DMS 273 (cell line): ENCODE results near the gene VGLL3.

ENCODE experiments used
- DNase-seq: peaks from one replicate; lab custom pipeline; 2025; ENCODE audit not compliant: unreplicated experiment; lab: John Stamatoyannopoulos, UW

The VGLL3 gene

GRCh38 chr3:86951322-86951721, 39.6 kb downstream of the VGLL3 start:
- no peak for DNase-seq

- DNase-seq = no peak
Observed at GRCh38 chr3:86950717-86951116, 40.2 kb downstream of the VGLL3 start.

DNA sequence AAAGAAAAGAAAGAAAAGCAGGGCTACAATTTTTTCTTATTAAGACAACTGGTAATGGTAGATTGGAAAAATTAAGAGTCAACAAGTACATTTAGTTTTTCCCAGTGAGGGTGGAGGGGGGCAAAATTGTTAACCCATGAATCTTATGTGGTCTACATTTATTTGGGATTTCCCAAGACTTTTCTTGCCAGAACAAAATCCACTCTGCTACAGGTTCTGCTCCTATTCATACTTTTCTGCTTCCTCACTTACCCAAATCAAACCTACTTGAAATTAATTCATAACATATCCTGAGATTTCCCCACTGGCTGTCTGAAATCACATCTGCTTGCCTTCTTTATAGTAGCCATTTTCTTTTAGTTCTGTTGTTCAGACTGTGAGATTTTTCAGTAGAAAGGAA, 41.1 kb downstream of the VGLL3 start:
- no peak for DNase-seq

DNA sequence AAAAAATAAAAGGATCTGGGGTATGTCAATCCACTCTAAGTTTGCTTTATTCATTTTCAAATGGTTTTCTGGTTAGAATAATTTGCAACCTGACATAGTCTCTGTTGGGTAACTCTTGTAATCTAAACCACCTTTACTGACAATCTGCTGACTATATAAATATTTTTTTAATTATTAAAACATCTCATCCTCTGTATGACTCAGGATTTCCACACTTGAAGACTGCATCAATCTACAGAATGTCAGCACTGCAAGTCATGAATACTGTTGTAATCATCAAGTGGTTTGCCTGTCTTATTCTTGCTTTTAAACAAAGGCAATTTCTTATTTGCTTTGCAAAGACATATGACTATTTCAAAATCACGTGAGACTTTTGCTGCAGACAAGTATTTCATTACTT, 42.1 kb downstream of the VGLL3 start:
- no peak for DNase-seq

DNA sequence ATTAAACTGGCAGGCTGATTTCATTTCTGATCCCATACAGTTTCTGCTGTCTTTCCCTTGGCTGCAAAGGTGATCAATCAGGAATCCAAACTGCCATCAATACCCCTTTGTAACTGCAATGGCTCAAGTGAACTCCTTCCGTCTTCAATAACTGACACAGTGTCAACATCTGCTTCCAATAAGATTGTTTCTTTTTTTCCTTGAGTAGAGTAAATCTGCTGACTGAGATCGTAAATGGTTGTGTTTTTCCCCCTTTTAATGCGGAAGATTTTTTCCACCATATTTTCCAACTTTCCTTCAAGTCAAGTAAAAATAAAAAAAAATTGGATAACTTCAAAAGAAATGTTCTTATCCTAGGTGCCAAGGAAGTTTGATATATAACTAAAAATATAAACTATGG, 48.7 kb downstream of the VGLL3 start:
- DNase-seq = no peak

GRCh38 chr3:86938416-86939105, 52.4 kb downstream of the VGLL3 start:
- no peak for DNase-seq

- DNase-seq = no peak
Observed at GRCh38 chr3:86937306-86937791, 53.6 kb downstream of the VGLL3 start.

- DNase-seq = no peak
Observed at GRCh38 chr3:86934851-86935250, 56.1 kb downstream of the VGLL3 start.

DNA sequence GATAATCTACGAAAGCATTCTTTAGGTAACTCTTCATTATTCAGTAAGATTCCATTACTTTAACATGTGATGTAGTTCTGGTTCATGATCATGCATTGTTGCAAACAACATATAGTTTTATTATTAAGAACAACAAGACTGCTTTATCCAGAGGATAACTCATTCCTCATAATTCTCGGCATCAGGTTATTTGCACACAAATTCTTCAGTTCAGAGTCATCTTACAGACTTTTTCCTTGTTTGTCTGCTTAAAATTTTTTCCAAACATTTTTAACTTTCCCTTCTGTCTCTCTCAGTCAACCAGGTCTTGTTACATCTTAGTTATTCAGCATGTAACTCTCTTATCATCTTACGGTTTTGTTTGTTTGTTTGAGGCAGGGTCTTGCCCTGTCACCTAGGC, 60.1 kb downstream of the VGLL3 start:
- DNase-seq = no peak

GRCh38 chr3:86930181-86930580, 60.8 kb downstream of the VGLL3 start:
- DNase-seq = no peak

DNA sequence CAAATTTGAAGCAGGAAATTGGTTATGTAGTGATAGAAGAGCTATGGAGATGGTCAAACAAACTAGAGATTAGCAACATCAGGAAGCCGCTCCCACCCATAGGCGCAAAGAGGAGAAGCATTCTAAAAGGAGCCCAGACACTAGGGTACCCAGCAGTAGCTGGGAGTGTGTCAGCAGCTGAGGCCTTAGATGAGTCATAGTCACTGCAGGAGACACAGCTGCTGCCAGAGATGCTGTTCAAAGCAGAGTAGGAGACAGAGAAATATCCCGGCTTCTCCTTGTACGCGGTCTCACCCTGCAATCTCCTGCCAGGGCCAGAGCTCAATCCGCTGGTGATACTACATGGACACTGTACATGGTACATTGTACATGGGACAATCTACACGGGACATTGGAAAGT, 61.9 kb downstream of the VGLL3 start:
- DNase-seq = no peak

DNA sequence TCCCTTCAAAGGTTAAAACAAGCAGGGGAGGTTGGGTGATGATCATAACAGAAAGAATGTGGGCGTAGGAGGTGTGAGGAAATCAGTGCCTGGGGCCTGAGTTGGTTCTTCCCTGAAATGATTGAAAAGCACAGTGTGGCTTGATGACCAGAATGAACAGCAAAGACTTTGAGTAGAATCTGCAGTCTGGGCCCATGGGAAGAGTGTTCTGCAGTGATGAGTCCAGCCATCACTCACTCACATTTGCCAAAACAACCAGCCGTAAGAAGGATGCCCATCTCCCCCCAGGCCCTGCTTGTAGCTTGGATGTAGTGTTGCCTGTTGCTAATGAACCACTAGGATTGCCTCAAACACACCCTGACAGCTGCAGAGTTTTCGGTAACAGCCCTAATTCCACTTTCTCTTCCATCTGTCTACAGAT, 67.9 kb downstream of the VGLL3 start:
- DNase-seq = no peak

- DNase-seq = no peak
Observed at GRCh38 chr3:86921971-86922680, 68.8 kb downstream of the VGLL3 start.

DNA sequence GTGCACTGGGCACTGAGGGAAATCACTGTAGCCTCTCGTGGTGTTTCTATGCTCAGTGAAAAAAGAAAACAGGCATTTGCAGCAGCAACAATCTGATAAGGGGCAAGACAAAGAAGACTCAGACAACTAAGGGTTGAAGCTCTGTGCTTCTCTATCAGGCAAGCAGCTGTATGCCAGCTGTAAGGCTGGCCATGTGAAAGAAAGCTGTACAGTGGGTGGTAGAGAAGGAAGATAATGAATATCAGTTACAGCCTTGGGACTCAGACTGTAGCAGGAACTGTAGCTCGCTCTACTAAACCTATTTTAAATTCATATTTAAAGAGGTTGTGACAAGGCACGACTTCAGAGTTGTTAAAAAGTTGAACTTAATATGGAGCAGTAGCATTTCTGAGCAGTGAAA, 76.3 kb downstream of the VGLL3 start:
- DNase-seq = no peak

DNA sequence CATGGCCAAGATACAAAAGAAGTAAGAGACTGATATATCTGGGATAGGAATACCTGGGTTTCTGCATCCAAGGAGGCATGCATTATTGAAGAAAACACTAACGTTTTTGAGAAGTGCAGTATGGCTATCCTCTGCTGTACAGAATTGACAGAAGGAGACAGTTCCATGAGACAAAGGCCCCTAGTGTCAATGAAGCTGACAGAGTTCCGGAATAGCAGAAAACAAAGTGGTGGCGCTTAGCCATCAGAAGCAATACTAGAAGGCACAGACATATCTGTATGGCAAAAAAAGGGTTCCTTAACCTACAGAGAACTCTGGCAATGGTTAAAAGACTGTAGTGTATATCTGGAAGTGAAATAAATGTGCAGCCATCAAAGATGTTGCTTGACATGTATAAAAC, 77.8 kb downstream of the VGLL3 start:
- DNase-seq = no peak

GRCh38 chr3:86895202-86895601, 95.7 kb downstream of the VGLL3 start:
- no peak for DNase-seq

DNA sequence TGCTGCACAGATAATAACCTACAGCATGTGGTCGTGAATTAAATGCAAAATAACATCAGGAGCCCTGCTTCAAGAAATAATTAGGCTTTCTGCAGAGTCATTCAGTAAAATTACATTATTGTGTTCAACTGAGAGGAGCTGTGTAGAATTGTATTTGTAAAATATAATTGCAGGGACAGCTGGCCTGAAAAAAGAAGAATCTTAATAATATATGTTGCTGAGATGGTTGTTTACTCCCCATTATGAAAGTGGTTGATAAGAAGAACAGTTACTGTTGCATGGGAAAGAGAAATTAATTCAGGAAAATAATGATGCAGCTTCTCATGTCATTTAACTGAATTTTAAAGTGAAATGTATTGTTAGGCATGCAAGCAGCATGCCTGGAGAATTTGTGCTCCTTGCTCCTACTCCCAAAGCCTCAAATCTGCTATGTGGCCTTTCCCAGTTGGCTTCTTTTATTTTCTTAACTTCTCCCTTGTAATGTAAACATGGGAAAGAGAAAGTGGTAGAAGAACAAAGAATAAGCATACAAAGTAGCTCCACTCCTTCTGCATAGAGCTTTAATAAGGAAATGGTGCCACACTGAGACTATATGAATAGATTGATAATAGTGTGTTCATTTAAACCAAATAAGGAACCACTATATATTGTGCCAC, 100.1 kb downstream of the VGLL3 start:
- DNase-seq = no peak
